CD4-positive, alpha-beta T cell treated with Interleukin-15 for 1 hour (primary cell): ENCODE data around the gene CLEC11A.

Experiments
- DNase-seq: peaks from one replicate; pipeline ENCODE4 v3.0.0-alpha.2; 2020

The CLEC11A gene, protein sequence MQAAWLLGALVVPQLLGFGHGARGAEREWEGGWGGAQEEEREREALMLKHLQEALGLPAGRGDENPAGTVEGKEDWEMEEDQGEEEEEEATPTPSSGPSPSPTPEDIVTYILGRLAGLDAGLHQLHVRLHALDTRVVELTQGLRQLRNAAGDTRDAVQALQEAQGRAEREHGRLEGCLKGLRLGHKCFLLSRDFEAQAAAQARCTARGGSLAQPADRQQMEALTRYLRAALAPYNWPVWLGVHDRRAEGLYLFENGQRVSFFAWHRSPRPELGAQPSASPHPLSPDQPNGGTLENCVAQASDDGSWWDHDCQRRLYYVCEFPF

GRCh38 chr19:50723069-50723468, at the start of gene CLEC11A:
TSS of gene CLEC11A (plus strand) at chr19:50723364. CDS start at chr19:50723526, 162 bp downstream.
- DNase-seq, result no peak

GRCh38 chr19:50676625-50677197, 46.5 kb upstream of the CLEC11A start:
- DNase-seq, result no peak

GRCh38 chr19:50677636-50678035, 45.5 kb upstream of the CLEC11A start:
- no peak for DNase-seq

- DNase-seq, result no peak
Measured at GRCh38 chr19:50678323-50678722, 44.8 kb upstream of the CLEC11A start.

DNA sequence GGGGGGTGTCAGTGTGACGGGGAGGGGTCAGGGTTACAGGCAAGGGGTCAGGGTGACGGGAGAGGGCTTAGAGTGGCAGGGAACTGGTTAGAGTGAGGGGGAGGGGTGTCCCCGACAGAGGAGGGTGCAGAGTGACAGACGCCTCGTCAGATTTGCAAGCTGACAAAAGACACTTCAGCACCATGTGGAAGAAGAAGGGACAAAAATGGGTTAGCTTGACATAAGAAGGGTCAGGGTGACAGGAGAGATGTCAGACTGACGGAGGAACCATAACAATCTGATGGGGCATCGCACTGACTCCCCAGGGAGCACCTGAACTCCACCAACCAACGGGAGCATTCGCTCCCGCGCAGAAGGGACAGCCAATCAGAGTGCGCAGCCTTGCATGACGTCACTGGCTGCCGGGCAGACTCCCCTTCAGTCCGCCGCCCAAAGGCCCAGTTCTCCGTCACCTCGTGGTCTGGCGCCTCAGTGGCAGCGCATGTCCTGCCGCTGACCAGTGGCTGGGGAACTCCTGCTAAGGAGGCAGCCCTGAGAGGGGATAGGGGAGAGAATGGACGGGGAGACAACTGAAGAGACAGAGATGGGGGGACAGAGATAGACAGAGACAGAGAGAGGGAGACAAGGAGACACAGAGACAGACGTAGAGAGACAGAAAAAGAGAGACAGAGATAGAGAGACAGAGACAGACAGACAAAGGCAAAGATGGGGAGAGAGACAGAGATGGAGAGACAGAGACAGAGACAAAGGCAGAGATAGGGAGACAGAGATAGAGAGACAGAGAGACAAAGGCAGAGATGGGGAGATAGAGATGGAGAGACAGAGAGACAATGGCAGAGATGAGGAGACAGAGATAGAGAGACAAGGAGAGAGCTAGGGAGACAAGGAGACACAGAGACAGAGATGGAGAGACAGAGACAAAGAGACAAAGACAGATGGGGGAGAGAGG, 43.7 kb upstream of the CLEC11A start:
- peak; percentile 89 for DNase-seq

- DNase-seq, result no peak
Measured at GRCh38 chr19:50686310-50687032, 36.7 kb upstream of the CLEC11A start.

DNA sequence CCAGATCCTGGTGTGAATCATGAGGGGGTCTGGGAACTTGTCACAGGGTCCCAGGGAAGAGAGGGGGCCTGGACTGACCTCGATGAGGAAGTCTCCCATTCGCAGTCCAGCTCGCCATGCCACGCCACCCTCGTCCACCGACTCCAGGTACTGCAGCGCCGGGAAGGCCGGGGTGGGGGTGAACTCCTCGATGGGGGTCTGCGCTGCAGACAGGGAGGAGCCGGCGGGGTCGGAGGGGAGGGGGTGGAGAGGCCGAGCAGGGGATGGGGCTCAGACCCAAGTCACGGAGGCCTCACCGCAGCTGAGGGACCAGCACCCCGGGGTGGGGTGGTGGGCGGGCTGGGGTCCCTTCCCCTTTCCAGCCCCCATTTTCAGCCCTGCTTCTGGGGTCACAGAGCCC, 34.4 kb upstream of the CLEC11A start:
- no peak for DNase-seq

DNA sequence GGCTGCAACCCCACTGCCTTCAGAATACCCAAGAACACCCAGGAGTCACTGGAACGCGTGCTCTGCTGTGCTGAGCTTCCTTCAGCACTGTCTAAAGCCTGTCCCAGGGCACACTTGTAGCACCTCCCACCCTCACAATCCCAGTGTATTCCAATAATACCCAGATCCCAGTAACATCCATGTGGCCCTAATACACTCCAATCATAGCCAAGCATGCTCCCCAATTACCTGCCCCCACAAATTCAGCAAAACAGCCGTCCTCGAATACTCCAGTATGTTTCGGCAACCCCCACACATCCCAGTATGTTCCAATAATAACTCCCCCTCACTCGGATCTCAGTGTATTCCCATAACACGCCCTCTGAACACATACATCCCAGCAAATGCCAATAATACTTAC, 32.7 kb upstream of the CLEC11A start:
- no peak for DNase-seq

- no peak for DNase-seq
Measured at GRCh38 chr19:50693064-50693975, 29.8 kb upstream of the CLEC11A start.

DNA sequence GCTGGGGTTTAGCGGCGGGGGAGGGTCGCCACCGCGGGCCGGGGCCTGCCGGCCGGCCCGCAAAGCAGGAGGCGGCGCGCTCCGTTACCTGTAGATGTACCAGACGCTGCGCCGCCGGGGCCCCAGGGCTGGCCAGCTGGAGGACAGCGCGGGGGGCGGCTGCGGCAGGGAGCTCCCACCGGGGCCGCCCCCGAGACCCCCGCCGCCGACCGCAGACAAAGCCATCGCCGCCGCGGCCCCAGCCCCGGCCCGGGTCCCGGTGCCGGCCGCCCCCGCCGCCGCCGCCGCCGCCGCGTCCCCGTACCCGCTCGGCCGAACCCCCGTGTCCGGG, 28.4 kb upstream of the CLEC11A start:
- DNase-seq, result no peak

- no peak for DNase-seq
Measured at GRCh38 chr19:50695251-50696093, 27.7 kb upstream of the CLEC11A start.

GRCh38 chr19:50696094-50696483, 27.1 kb upstream of the CLEC11A start:
- no peak for DNase-seq

GRCh38 chr19:50697414-50698124, 25.6 kb upstream of the CLEC11A start:
- DNase-seq, result no peak

DNA sequence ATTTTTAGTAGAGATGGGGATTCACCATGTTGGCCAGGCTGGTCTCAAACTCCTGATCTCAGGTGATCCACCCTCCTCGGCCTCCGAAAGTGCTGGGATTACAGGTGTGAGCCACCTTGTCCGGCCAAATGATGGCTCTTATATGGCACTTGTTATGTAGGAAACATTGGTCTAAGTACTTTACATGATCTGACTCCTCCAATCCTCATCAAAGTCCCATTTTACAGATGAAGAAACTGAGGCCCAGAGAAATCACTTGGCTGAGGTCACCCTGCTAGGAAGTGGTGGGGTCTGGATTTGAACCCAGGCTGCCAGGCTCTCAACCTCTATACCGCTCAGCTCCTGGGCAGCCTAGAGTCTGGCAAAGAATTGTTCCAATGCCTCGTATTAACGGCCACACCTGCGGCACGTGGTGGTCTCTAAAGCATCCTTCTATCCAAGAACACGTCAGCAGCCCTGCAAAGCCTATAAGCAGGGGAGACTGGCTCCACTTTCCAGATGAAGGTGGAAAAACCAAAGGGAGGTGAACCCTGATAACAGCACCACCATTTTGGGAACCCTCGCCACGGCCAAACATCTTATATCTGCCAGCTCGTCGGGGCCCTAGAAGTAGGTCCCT, 21.7 kb upstream of the CLEC11A start:
- DNase-seq, result no peak

- DNase-seq, result no peak
Measured at GRCh38 chr19:50702158-50702870, 20.9 kb upstream of the CLEC11A start.

GRCh38 chr19:50702871-50703829, 20.0 kb upstream of the CLEC11A start:
- no peak for DNase-seq

DNA sequence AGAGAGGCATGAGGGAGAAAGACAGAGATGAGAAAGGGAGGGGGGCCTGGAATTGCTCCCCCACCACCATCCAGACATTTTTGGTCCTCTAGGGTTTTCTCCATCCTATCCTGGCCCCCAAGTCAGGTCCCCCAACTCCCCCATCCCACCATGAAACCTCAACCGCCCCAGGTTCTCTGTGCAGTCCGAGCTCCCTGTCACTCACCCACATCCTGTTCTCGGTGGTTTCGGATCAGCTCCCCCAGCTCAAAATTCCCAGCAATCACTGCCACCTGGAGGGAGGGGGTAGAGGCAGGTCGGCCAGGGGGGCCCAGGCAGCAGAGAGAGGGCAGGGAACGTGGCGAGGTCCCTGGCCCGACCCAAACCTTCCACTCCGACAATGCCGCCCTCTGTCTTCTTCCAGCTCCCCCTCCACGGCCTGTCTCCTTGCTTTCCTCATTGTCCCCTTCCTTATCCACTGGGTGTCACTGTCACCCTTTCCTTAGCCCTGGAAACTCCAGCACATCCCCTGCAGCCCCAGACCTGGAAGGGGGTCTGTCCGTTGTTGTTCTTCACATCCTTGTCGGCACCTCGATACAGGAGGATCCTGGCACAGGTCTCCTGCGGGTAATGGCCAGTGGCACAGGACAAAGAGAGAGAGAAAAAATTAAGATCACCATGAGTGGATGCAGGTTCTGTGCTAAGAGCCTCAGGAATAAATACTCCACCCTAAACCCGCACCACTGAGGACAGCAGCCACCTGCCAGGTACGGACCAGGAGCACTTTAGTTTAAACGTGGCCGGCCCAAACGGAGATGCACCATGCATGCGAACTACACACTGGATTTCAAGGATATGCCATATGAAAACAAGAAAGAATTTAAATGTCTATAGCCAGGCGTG, 19.0 kb upstream of the CLEC11A start:
- no peak for DNase-seq
